Keratinocyte (primary cell): ENCODE data around the gene SGMS2.

Experiments used
- CTCF ChIP-seq, 3 experiments: IDR thresholded peaks in 1 of 3; conservative IDR thresholded peaks in 1 of 3; optimal IDR thresholded peaks in 1 of 3; 2 replicates in 2 of 3; 3 replicates in 1 of 3; pipeline versions ENCODE3 to v1.5.1; 2011; ENCODE audit warnings: low read length in 3 of 3, mild to moderate bottlenecking in 3 of 3, moderate library complexity in 2 of 3, control low read depth in 1 of 3, inconsistent platforms in 1 of 3; ENCODE audit not compliant: insufficient read depth in 2 of 3; ENCODE audit errors: extremely low read depth in 1 of 3
- EZH2 ChIP-seq: IDR thresholded peaks from one replicate; pipeline ENCODE4 v1.6.1; 2012; ENCODE audit warnings: inconsistent platforms, mild to moderate bottlenecking, low read length, moderate library complexity

GRCh38 chr4:107908377-107908776, 83.6 kb downstream of the SGMS2 start:
- no peak for TF ChIP-seq EZH2
- TF ChIP-seq CTCF (optimal IDR thresholded peaks at IDR 0.05 in 1 of 3, IDR thresholded peaks at IDR 0.05 in 1 of 3, conservative IDR thresholded peaks at IDR 0.05 in 1 of 3; ENCODE audit: extremely low read depth in 1 of 3, insufficient read depth in 2 of 3, low read length in 3 of 3): no peak
